Stimulated activated CD8-positive, alpha-beta memory T cell treated with anti-CD3 and anti-CD28 coated beads, Interleukin-4, amount 100 ng/mL, for 1 hour (primary cell): ENCODE results near the gene KRTAP4-7.
"Not testable (repeated sequence)": the region's sequence is repeated elsewhere in the genome, so short reads cannot be mapped to it uniquely, and the experiment has no call there.

Source experiments
- DNase-seq, 2 donors: peaks; one replicate each; pipeline ENCODE4 v3.0.0-alpha.2; 2020; ENCODE audit warnings: low read depth in 2 of 2, low spot score in 1 of 2

The KRTAP4-7 gene

GRCh38 chr17:41108728-41109386, 24.9 kb downstream of the KRTAP4-7 start:
- DNase-seq, result not testable (repeated sequence)

DNA sequence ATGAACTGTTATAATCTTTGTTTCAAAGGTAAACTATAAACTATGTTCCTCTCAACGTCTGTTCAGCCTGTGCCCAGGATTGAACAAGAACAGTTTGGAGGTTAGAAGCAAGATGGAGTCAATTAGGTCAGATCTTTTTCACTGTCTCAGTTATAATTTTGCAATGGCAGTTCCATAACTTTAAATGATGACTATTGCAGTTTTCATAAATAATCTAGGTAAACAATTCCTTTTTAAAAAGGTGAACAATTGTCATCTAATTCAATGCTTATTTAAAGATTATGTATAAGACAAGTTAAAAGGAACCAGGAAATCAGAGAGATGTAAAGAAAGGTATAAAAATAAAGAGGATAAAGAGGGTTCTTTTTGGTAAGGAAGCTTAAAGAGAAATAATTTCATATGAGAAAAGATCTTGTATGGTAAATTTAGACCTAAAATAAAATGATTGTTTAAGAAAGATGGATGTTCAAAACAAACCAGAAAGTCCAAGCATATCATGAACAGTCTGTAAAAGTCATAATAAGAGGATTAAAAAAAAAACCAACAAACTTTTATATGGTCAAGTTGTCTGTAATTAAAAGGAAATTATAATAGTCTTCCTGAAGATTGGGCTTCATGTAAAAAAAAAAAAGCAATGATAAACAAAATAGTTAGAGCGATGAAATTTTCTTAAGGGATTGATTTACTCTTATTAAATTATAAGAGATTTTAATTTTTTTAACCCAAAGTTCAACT, 27.4 kb downstream of the KRTAP4-7 start:
- no peak for DNase-seq

DNA sequence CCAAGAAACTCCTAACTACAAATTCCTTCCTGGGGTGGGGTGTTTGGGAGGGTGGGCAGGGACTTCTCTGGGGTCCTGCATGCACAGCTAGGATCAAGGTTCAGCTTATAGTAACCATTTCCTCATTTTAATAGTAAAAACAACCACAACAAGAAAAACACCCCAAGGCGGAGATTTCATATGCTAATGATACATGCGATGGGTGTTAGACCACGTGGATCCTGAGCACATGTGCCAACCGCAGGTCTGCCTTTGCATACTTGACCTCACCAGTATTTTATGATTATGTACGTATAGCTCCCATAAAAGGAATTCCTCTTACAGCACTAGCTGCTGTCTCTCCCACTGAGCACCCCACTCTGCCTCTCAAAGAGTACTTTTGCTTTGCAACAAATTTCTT, 32.3 kb downstream of the KRTAP4-7 start:
- no peak for DNase-seq

GRCh38 chr17:41117846-41118386, 34.0 kb downstream of the KRTAP4-7 start, which contains the start of gene KRTAP4-11:
TSS of gene KRTAP4-11 (minus strand) at chr17:41118373. CDS start at chr17:41118315, 58 bp downstream.
- not testable (repeated sequence) for DNase-seq

DNA sequence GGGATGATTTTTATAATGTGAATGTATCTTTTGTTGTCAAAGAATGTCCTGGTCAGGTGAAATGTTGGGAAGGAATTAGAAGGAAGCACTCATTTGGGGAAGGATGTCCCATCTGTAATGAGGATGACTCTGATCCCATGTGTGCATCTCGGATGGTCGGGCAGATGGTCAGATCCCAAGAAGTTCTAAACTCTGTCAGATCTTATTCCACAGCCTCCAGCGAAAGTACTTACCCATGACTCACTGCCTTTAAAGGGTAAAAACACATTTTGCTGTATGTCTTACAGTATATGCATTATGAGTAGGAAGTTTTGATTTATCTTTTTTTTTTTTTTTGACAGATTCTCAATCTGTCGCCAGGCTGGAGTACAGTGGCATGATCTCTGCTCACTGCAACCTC, 34.8 kb downstream of the KRTAP4-7 start:
- no peak for DNase-seq

DNA sequence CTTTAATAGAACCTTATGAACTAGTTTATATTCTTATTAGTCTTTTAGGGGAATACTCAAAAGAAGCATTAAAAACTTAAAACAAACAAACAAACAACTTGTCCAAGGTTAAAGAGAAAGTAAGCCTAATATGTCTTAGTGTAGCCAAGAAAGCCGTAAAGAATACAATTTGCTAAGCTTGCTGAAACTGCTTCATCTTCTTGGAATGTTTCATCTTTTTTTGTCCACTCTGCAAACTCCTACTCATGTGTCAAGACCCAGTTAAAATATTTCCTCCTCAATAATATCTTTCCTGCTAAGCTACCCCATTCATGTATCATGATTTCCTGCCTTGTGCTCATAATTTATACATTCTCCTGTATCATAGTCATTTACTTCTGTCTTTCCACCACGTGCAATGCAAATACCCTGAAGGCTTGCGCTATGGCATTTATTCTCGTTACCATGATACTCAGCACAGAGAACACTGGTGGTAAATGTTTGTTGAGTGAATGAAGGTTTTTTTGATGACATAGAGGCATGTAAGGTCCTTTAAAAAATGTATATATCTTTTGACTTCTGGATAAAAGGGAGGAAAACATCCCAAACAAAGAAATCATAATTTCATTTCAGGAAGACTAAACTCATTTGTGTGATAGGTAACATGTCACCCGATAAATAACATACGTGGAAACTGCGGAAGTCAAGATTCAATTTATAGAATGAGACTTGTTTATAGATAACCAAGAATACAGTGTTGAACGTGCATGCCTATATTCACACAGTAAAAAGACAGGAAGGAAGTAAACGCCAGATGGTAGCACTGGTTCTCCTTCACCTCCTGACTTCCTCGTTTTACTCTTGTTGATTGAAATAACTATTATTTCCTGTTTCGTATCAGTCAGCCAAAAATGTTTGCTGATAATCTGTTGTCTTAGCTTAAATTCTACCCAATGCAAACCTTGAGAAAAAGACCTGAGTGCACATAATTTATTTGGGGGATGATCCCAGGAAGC, 36.0 kb downstream of the KRTAP4-7 start:
- not testable (repeated sequence) for DNase-seq

DNA sequence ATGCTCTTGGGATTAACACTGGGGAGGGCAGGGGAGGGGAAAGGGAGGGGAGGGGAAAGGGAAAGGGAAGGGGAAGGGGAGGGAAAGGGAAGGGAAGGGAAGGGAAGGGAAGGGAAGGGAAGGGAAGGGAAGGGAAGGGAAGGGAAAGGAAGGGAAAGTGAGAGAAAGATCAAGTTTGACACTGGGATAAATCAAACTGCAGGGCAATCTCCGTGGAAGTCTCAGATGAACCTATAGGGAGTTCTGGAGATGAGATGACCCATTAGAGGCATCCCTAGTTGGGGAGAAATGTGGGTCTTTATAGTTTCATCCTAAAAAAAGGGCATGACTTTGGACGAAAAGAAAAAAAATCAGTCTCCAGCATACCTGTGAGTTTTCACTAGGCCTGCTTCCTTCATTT, 37.8 kb downstream of the KRTAP4-7 start:
- no peak for DNase-seq

- DNase-seq, result not testable (repeated sequence)
Measured at GRCh38 chr17:41123292-41123990, 39.5 kb downstream of the KRTAP4-7 start.

GRCh38 chr17:41123991-41124371, 40.0 kb downstream of the KRTAP4-7 start, which contains the start of gene KRTAP4-12:
TSS of gene KRTAP4-12 (minus strand) at chr17:41124182. CDS start at chr17:41124122, 60 bp downstream.
- not testable (repeated sequence) for DNase-seq

- no peak for DNase-seq
Measured at GRCh38 chr17:41125064-41125463, 41.1 kb downstream of the KRTAP4-7 start.

DNA sequence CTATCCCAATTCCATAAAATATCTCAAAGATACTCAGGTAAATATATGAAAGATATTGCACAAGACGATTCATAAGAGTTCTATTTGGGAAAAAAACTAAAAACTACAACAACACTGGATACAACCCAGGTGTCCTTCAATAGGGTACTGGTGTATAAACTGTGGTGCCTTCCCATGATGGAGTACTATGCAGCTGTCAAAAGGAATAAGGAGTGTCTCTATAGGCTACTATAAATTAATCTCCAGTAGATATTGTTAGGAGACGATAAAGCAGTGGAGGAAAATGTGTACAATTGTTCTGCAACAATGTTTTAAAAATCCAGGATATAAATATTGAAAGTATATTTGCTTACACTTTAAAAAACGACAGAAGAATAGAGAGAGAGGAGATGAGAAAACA, 42.5 kb downstream of the KRTAP4-7 start:
- no peak for DNase-seq

- no peak for DNase-seq
Measured at GRCh38 chr17:41127371-41127770, 43.4 kb downstream of the KRTAP4-7 start.

DNA sequence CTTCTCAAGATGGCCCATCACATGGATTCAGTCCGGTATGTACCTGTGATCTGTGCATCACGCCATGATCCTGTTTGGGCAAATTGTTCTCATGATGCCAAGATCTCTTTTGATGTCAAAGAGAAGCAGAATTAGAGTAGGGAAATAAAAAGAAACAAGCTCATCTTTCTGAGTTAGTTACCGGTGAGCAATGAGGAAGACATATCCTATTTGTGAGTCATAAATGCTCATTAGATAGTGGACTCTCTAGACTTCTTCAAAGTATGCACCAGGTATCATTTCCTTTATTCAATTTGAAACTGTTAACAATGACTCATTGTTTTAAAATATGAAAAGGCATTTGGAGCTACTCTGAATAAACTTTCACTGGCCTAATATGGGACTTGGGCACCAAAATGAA, 48.0 kb downstream of the KRTAP4-7 start:
- DNase-seq, result no peak

DNA sequence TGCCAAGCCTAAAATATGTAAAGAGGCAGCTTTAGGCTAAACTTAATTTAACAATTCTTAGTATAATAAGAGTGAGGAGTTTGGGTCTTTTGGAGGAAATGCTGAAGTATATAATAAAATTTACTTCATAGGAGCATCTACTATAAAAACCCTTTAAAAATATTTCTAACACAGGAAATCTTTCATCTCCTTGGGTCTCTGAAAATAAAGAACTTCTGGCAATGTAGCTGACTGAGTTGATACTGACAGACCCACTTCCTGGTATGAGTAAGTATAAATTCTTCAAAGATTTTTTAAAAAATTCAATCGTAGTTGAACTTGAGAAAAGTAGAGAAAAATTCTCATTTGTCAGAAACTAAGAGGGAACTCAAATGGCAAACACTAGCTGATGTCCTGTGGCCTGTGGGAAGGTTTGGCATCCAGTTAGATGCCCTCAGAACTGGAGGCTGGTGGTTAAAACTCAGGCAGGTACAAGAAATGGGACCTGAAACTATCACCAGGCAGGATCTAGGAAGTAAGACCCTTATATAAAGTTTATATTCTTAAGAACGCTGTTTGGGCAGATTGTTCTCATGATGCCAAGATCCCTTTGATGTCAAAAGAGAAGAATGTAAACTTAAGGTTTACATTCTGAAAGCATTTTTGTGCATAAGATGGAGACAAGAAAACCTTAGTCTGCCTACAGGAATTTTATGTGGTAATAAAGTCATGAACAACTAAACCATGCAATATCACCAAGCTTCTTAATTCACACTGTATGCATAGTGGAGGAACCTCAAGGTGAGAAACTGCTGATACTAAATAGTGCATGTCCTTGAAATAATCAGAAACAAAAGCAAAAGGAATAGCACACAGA, 50.2 kb downstream of the KRTAP4-7 start:
- DNase-seq, result no peak
